AG10803 (cell line): ENCODE measurements around the gene MAP3K2.
A peak's percentile ranks its signal among the peaks of the same experiment; 100 is the strongest.

Experiments used
- DNase-seq: peaks from one replicate; pipeline ENCODE4 v3.0.0; 2010; ENCODE audit warnings: low read depth
- H3K4me3 ChIP-seq: 2 replicates; pipeline ENCODE4 v1.5.1; 2011; ENCODE audit warnings: mild to moderate bottlenecking, low read length, control low read depth
- TF ChIP-seq, protein P1 (sequence below): conservative IDR thresholded peaks from 2 replicates; pipeline ENCODE4 v1.5.1; 2011; ENCODE audit warnings: mild to moderate bottlenecking, low read length, control low read depth, inconsistent platforms

Gene MAP3K2

DNA sequence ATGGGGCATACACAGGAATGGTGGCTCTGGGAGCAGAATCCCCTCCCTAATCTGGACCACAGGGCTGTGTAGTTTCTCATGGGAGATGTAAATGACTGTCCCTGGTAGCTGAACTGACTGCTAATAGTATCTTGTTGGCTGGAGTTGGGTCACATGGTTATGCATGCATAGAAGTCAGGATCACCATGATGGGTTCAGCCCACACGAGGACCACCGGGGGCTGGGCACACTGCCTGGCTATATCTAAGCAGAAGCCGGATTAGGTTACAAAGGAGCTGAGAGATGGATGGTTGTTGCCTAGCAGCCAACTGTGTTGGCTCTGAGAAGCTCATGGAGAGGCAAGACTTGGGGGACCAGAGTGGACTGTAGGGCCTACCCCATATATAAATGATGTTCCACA, 6.7 kb upstream of the MAP3K2 start:
- TF ChIP-seq, protein P1, sequence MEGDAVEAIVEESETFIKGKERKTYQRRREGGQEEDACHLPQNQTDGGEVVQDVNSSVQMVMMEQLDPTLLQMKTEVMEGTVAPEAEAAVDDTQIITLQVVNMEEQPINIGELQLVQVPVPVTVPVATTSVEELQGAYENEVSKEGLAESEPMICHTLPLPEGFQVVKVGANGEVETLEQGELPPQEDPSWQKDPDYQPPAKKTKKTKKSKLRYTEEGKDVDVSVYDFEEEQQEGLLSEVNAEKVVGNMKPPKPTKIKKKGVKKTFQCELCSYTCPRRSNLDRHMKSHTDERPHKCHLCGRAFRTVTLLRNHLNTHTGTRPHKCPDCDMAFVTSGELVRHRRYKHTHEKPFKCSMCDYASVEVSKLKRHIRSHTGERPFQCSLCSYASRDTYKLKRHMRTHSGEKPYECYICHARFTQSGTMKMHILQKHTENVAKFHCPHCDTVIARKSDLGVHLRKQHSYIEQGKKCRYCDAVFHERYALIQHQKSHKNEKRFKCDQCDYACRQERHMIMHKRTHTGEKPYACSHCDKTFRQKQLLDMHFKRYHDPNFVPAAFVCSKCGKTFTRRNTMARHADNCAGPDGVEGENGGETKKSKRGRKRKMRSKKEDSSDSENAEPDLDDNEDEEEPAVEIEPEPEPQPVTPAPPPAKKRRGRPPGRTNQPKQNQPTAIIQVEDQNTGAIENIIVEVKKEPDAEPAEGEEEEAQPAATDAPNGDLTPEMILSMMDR = no peak
- no peak overlapping the region for H3K4me3 ChIP-seq
- no peak for DNase-seq

DNA sequence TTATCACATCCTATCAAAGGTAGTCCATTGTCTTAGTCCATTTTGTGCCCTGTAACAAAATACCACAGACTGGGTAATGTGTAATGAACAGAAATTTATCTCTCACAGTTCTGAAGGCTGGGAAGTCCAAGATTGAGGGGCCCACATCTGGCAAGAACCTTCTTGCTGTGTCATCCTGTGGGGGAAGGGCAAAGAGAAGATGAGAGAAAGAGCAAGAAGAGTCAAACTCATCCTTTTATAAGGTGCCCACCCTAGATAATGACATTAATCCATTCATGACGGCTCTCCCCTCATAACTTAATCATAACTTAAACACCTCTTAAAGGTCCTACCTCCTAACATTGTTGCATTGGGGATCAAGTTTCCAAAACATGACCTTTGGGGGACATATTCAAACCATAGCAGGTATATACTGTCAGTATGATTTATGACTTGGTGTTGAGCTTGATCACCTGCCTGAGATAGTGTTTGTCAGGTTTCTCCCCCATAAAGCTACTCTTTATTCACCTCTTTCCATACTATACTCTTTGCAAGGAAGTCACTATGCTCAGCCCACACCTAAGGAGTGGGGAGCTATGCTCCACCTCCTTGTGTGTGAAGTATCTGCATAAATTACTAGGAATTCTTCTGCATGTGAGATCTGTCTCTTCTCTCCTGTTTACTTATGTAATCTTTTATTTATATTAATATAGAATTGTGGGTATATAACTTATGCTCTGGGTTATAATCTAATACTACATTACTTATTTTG, 5.2 kb upstream of the MAP3K2 start:
- no peak overlapping the region for H3K4me3 ChIP-seq
- TF ChIP-seq, protein P1 = no peak
- DNase-seq = no peak

DNA sequence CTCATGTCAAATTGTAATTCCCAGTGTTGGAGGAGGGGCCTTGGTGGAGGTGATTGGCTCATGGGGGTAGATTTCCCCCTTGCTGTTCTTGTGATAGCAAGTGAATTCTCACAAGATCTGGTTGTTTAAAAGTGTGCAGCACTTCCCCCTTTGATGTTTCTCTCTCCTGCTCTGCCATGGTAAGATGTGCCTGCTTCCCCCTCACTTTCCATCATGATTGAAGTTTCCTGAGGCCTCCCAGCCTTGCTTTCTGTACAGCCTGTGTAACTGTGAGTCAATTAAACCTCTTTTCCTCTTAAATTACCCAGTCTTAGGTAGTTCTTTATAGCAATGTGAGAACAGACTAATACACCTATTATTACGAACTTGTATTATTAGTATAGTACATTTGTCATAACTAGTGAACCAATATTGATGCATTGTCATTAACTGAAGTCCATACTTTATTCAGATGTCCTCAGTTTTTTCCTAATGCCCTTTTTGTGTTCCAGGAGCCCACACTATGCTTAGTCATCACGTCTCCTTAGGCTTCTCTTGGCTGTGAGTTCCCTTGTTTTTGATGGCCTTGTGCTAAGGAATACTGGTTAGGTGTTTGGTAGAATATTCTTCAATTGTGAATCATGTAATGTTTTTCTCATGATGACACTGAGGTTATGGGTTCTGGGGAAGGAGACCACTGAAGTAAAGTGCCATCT, 4.5 kb upstream of the MAP3K2 start:
- H3K4me3 ChIP-seq = no peak overlapping the region
- DNase-seq = peak; percentile 26
- TF ChIP-seq, protein P1 = no peak

DNA sequence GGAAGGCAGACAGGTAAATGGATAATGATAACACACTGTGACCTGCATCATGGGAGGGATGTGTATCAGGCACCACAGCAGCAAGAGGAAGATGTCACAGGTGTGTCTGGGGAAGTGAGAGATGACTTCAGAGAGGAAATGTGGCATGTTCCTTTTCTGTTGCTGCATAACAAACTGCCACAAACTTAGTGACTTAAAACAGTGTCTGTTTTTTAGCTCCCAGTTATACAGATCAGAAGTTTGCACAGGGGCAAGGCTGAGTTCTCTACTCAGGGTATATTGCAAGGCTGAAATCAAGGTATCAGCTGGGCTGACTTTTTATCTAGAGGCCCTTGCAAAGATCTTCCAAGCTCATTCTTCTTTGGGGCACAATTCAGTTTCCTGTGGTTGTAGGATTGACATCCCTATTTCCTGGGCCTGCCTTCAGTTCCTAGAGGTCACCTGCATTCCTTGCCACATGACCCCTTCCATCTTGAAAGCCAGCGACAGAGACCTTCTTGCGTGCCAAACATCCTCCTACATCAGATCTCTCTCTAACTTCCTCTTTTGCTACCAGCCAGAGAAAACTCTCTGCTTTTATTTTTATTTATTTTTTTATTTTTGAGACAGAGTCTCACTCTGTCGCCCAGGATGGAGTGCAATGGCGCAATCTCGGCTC, 2.1 kb upstream of the MAP3K2 start:
- no peak overlapping the region for H3K4me3 ChIP-seq
- TF ChIP-seq, protein P1 = no peak
- no peak for DNase-seq

DNA sequence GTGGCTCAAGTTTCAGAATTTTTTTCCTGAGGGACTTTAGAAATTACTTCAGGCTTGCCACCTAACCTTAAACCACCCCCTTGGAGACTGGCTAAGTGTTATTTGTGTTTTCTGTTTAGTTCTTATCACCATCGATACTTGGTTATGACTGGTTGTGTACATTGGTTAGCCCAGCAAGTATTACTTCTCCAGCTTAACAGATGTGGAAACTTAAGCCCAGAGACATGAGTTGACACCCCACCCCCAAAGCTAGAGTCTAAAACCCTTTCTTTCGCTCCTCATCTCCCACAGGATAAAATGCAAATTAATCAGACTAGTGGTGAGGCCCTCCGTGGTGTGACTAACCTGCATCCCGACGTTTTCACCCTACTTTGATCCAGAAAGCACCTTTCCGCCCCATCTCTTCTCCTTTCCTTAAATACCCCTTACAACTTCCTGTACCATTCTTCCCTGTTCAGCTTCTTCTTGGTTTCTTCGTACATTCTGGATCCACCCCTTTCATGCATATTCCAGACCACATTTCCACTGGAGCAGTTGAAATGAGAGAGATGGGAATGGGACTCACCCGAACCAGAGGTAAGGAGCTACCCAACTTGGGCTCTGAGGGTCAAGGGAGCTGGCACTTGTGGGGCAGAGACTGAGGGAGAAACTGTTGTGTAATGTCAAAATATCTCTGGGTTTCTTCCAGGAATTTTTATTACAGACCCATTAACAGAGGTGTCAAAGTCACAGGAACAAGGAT, 819 bp upstream of the MAP3K2 start:
- TF ChIP-seq, protein P1 = no peak
- H3K4me3 ChIP-seq = peak overlapping the region; percentile 82
- DNase-seq = peak; percentile 59

DNA sequence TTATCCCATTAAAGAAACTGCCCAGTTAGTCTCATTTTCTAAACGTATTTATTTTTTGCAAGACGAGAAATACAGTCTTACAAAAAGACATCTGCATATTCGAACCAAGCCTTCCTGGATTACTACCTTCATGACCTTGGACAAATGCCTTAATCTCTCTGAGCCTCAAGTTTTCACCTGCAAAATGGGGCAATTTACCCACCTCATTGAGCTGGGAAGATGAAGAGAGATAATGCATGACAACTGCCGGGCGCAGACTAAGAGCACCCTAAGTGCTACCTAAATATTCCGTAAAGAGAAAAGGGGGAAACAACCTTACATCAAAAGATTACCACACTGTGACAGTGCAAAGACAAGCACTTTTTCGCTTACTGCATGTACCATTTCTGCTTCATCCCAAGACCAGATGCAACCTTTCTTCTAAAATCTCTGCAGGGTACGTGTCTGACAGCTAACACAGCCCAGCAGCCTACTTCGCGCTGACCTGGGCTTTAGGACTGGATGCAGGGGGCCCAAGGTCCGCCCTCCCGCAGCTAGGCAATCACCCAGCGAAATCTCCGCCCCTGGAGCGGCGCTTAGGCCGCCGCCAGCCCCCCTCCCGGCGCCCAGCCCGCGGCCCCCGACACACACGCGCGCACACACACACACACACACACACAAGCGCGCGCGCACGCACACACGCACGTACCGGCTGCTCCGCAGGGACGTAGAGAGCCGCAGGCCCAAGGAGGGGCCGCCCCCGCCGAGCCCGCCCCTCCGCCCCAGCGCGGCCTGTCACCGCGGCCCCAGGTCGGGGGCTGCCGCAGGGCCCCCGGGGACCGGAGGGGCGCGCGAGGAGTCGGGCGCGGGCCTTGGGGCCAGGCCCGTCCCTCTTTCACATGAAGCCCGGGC, 766 bp downstream of the MAP3K2 start:
- TF ChIP-seq, protein P1 = no peak
- peak; percentile 93 for DNase-seq
- peak overlapping the region; percentile 88 for H3K4me3 ChIP-seq
